IPS-NIHi7 (cell line): ENCODE results near the gene FAF2.
"Not testable (repeated sequence)": the region's sequence is repeated elsewhere in the genome, so short reads cannot be mapped to it uniquely, and the experiment has no call there.

Experiments used
- DNase-seq: peaks from one replicate; pipeline ENCODE4 v3.0.0; 2012; ENCODE audit warnings: mixed read lengths; ENCODE audit errors: extremely low spot score

The FAF2 gene

DNA sequence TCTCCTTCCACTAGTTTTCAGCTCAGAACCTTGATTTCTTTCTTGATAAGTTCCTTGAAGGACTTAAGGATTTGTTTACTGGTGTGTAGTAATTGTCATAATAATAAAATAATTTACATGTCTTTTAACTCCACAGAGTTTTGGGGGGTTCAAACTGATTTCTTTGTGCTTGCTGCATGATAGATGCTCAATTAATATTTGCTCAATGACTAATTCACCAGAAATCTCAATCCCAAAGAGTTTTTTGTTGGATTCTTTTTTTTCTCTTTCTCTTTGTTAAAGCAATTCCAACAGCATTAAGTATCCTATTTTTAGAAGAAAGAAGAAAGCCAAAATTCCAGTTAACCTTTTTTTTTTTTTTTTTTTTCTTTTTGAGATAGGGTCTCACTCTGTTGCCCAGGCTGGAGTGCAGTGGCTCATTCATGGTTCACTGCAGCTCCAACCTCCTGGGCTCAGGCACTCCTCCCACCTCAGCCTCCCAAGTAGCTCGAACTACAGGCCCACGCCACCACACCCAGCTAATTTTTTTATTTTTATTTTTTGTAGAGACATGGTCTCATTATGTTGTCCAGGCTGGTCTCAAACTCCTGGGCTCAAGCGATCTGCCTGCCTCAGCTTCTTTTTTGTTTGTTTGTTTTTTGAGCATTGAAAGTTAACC lies 10.8 kb downstream of the FAF2 start:
- no peak for DNase-seq

DNA sequence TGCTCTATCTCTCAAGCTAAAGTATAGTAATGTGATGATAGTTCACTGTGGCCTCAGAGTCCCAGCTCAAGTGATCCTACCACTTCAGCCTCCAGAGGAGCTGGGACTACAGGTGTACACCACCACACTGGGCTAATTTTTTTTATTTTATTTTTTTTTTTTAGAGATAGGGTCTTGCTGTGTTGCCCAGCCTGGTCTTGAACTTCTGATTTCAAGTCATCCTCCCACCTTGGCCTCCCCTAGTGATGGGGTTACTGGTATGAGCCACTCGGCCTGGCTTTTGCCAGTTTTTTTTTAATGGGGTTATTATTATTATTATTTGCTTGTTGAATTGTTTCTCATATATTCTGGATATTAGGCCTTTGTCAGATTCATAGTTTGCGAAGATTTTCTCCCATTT lies 13.2 kb downstream of the FAF2 start:
- DNase-seq, result no peak

DNA sequence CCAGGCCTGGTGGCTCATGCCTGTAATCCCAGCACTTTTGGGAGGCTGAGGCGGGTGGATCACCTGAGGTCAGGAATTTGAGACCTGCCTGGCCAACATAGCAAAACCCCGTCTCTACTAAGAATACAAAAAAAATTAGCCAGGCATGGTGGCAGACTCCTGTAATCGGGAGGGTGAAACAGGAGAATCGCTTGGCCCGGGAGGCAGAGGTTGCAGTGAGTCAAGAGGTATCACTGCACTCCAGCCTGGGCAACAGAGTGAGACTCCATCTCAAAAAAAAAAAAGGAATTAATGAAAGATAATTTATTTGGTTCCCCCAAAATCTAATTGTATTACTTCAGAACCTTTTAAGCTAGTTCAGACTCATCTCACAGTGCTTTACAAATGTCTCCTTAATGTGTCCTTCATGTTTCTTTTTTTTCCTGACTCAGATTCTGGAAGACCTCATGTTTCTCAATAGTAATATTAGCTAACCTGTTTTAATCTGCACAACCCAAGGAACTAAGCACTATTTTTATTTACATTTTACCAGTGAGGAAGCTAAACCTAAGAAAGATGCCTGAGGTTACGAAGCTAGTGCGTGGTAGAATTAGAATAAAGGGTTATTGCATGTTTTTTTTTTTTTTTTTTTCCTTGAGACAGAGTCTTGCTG lies 15.1 kb downstream of the FAF2 start:
- DNase-seq, result no peak

DNA sequence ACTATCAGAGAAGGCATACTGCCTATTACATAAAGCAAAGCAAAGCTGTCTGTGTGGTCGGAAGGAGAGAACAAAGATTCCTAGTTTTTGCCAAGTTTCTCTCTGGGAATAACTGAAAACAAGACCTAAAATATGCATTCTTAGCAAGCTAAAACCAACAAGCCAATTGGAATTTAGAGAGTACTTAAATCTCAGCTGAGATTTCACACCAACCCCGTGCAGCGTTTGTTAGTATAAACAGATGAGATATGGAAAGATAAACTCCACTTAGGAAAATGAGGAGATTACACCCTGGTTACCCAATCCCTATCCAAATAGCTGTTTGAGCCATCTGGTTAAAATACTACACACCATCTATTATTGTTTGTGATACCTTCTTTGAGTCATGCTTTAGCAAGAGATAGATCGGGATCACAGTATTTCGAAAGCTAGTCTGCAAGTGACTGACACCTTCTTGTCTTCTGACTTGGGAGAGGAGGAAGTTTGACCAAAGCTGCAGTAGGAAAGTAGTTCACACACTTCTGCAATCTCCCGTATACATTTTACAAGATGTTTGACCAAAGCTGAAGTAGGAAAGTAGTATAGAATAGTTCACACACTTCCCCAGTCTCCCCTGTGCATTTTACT lies 18.2 kb downstream of the FAF2 start:
- DNase-seq, result no peak

DNA sequence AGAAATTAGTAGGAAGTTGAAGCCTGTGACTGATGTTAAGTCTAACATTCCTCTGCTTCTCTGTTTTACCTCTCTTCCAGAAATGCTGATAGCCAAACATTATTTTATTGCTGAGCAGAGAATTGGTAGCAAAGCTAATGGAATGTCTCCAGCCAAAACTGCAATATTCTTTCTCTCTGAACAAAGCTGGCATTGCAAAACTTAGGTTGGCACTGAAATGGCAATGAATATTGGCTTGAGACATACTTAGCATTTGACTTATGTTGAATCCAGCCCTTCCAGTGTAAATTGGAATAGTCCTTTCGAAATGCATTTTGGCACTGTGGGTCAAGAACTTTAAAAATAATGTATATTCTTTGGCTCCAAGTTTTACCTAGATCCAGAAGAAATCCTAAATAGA lies 21.1 kb downstream of the FAF2 start:
- no peak for DNase-seq

DNA sequence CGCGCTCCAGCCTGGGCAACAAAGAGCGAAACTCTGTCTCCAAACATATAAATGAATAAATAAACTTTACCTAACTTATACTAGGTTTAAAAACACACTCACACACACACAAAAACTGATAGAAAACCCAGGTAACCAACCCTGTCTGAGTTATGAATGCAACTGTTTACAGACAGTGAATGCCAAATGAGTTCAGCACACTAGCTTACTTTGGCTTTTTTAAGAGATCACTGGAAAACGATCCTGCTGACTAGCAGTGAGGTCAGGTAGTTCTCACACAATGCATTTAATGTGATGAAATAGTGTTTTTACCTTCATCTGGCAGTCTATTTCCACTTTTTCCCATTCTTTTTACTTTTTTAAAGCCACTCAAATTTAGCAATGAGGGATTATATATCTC lies 22.4 kb downstream of the FAF2 start:
- DNase-seq, result no peak

DNA sequence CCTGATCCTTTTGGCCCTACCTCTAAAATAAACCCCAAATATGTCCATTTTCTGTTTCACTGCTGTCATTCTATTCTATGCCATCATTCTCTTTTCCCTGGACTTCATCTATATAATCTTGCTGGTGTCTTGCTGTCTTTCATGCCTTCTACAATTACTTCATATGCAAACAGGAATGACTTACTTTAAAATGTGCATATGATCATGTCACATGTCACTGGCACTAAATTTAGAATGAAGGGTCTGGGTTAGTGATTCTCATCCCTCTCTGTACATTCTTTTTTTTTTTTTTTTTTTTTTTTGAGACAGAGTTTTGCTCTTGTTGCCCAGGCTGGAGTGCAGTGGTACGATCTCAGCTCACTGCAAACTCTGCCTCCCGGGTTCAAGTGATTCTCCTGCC lies 22.9 kb downstream of the FAF2 start:
- no peak for DNase-seq

DNA sequence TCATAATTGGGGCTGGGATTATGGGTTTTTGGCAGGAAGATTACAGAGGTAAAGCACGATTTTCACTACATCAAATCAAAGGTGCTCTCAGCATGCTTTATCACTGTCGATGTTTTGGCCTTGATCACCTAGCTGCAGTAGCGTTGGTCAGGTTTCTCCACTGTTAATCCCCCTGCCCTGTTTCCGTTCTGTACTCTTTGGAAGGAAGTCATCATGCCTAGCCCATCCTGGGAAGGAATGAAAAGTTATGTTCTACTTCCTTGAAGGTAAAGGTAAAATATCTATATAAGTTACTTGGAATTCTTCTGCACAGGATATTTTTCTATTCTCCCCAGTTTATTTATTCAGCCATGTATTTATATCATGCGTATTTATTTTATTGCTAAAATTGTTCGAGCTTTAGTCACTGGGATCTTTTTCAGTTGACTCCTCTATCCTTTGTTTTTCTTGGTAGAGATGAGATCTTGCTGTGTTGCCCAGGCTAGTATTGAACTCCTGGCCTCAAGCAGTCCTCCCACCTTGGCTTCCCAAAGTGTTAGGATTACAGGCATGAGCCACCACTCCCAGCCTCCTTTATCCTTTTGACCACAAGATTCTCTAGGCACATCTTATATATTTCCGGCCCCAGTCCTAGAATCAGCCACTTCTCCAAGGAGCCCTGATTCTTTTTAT lies 25.3 kb downstream of the FAF2 start:
- no peak for DNase-seq

DNA sequence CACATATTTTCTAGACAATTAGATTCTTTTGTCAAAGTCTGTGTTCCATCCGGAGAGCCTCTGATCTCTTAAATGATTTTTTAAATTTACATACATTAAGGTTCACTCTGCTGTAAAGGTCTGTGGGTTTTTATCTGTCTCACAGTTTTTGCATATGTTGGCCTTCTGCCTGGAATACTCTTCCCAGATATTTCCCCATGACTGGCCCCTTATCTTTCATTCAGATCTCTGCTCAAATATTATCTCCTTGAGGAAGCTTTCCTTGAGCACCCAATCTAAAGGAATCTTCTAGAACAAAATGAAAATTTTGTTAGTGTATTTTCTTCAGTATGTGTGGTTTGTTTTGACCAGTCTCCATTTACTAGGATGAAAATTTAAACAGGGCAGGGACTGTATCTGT lies 26.3 kb downstream of the FAF2 start:
- DNase-seq, result no peak

DNA sequence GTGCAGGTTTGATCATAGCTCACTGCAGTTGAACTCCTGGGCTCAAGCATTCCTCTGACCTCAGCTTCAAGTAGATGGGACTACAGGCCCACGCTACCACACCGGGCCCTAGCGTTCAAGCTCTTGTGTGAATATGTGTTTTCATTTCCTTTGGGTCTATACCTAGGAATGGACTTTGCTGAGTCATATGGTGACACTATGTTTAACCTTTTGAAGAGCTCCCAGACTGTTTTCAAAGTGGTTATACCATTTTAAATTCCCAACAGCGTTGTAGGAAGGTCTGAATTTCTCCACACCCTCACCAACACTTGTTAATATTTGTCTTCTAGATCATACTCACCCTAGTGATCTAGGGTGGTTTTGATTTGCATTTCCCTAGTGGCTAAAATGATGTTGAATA lies 33.5 kb downstream of the FAF2 start:
- DNase-seq, result no peak

DNA sequence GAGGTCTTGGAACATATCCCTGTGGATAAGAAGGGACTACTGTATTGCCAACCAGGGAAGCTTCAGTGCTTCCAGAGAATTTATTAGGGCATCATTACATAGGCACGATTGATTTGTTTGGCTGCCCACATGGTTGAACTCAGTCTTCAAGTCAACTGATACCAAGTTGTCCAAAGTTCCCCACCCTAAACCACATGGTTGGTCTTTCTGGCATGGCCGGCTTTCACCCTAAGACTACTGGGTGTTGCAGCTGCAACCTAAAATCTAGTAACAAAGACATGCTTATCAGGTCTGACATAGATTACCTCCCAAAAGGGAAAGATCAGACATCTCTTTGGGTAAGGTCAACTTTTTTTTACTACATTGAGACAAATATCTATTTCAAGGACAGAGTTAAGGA lies 37.0 kb downstream of the FAF2 start:
- no peak for DNase-seq

DNA sequence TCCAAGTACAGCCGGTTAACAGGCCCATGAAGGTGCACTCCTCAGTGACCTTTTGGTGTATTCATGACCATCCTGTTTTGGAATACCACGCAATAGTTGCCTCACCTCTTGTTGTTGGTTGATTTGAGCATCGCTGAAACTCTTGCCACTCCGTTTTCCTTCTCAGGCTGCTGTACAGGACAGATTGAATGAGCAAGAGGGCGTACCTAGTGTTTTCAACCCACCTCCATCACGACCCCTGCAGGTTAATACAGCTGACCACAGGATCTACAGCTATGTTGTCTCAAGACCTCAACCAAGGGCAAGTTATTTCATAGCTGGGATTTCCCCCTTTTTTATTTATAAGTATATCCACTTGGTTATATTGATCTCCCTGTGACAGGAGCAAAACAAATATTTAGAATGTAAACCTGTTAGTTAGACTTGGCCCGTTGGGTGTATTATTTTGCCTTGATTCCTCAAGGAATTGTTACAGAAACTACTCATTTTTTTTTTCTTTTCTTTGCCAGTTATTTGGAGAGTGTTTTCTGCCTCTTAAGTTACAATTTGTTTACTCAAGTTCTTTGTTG lies 38.1 kb downstream of the FAF2 start:
- no peak for DNase-seq

DNA sequence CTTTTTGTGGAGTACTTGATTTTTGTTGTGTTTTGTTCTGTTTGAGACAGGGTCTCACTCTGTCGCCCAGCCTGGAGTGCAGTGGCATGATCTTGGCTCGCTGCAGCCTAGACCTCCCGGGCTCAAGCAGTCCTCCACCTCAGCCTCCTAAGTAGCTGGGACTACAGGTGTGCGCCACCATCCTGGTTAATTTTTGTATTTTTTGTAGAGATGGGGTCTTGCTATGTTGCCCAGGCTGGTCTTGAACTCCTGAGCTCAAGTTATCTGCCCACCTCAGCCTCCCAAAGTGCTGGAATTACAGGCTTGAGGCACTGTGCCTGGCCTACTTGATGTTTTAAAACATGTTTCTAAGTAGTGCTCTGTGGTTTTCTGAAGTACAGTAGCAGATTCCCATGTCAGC lies 39.0 kb downstream of the FAF2 start:
- DNase-seq, result not testable (repeated sequence)

DNA sequence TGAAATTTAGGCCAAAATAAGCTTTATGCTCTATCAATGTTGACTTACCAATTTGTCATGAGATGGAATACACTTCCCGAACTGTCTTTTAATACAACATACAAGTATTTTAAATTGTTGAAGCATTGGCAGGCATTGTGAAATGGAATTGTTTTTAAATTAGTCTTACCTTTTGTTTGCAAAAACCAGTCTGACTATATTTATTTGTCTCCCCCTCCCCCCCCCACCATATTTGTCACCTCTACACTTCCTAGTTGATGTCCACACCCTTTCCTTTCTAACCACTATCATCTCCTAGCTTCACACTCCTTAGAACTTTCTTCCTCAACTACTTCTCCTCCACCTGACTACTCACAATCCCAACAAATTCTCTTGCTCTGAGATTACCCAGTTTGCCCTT lies 40.9 kb downstream of the FAF2 start:
- no peak for DNase-seq

DNA sequence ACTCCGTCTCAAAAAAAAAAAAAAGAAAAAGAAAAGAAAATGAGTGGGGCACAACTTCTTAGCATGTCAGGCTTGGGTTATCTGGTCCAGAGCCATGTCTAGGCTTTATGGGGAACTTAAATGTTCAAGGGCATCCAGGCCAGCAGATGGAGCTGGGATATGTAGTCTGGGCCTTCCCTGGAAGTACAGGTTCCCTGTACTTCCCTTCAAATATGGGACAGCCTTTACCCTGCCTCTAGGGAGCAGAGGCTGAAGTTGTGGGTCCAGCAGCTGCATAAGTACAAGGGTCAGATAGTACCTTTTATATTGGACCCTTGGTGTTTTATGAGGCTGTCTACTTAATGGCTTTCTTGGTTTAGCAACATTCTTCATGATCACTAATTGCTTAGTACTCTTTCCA lies 42.1 kb downstream of the FAF2 start:
- DNase-seq, result no peak

DNA sequence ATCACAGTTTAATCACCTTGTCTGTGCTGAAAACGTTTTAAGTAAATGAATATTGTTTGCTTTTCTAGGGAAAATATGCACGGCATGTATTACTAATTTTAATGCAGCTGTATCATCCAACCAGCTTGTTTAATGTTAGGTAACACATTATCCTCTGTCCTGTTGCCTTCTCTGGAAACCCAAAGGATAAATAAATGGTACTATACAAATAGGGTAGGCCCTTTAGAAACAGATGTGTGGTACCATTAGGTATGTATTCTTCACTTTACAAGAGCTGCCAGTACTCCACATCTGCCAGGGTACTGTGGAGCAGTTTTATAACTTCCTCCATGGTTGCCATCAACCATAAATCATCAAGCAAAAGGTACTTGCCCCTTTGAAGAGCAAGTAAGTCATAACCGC lies 42.9 kb downstream of the FAF2 start:
- no peak for DNase-seq

DNA sequence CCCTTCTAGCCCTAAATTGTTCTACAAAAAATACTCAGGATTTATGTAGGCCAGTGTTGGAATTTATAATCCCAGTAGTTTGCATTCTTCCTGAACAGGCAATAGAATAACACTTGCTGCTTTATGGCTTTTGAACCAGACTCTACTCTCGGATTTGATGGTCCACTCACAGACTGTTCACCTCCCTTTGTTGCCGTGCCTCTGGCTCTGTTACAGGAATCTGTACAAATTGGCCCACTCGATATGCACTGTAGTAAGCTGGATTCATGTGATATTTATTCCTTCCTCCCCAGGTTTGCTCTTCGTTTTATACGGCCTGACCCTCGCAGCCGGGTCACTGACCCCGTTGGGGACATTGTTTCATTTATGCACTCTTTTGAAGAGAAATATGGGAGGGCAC lies 43.7 kb downstream of the FAF2 start:
- no peak for DNase-seq

DNA sequence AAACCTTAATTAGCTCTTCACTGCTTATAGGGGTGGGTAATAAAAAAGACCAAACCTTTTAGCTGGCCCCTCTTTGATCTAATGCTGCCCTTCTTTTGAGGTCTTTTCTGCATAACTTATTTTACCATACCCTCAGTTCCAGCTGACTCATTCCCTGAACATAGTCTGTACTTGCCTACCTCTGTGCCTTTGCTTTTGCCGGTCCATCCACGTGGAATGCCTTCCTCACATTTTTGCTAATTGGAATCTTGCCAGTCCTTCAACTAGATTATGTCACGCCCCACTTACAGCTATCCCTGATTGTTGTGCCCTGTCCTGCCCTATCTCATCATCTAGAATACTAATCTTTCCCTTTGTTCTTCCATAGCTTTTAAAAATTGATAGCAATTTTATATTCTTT lies 44.2 kb downstream of the FAF2 start:
- DNase-seq, result no peak

DNA sequence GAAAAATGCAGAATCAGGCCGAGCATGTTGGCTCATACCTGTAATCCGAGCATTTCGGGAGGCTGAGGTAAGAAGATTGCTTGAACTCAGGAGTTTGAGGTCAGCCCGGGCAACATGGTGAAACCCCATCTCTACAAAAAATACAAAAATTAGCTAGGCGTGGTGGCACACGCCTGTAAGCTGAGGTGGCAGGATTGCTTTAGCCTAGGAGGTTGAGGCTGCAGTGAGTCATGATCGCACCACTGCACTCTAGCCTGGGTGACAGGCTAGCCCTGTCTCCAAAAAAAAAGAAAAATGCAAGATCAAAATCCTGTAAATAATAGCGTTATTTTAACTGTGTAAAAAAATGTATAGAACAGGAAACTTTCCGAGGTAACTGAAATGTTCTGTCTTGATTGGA lies 49.7 kb downstream of the FAF2 start:
- no peak for DNase-seq

DNA sequence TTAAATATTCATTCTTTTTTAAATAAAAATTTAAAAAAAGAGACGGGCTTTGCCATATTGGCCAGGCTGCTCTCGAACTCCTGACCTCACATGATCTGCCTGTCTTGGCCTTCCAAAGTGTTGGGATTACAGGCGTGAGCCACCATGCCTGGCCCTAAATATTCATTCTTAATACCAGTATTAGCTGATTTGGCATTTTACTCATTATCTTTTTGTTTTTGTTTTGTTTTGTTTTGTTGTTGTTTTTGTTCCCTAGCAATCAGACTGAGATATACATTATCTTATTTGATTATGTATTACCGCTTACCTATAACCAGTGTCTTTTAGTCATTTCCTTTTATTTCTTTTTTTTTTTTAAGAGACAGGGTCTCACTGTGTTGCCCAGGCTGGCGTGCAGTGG lies 51.1 kb downstream of the FAF2 start:
- no peak for DNase-seq

DNA sequence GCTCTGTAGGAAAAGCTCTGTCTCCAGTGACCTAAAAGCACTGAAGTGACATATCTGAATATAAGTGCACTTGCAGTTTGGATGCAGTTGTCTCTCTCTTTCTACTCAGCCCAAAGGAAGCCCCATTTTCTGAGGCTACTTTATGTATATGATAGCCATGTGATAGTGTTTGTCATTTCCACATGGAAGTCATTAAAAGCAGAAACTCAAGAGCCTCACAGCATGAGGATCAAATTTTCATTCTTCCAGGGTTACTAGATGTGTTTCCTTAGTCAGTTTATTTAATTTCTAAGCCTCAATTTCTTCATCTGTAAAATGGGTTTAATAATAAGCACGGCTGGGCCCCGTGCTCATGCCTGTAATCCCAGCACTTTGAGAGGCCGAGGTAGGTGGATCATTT lies 52.3 kb downstream of the FAF2 start:
- DNase-seq, result no peak

DNA sequence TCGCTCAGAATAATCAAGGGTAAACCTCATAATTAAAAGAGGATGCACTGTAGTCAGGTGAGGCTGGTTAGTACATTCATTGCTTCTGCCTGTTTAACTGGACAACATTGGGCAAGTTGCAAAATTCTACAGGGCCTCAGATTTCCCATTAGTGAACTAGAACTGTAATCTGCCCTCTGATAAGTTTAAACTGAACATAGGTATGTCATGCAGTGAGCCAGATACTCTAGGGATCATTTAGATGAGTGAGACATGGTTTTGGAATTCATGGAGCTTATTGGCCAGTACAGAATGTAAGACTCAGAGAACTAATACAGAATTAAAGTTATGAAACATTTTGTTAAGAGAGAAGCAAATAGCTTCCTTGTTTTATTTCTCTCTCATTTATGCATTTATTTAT lies 53.1 kb downstream of the FAF2 start:
- DNase-seq, result no peak

DNA sequence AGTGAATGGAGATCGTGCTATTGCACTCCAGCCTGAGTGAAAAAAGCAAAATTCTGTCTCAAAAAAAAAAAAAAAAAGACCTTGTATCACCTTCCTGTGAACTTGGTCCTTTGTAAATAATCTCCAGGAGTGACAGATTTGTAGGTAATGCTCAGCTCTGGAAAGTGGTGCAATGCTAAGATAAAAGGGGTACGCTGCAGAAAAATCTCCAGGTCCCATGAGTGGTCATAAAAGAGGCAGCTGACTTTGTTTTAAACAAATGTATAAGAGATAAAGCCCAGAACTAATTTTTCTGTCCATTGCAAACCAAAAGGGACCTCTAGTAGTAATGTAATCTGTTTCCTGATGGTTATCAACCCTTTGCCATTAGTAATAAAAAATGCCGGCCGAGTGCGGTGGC lies 55.3 kb downstream of the FAF2 start:
- DNase-seq, result no peak
